MV-4-11 (cell line): ENCODE results near the gene CCDC51.
"Not testable (repeated sequence)": the region's sequence is repeated elsewhere in the genome, so short reads cannot be mapped to it uniquely, and the experiment has no call there.

ENCODE experiments used
- DNase-seq: peaks from one replicate; lab custom pipeline; 2025; lab: John Stamatoyannopoulos, UW

CCDC51 gene

GRCh38 chr3:48465531-48466378 lies 25.8 kb upstream of the CCDC51 start:
- peak; percentile 92 for DNase-seq

GRCh38 chr3:48465237-48465530 lies 25.3 kb upstream of the CCDC51 start:
- DNase-seq: no peak

- DNase-seq: no peak
Observed at GRCh38 chr3:48464713-48465221, 24.8 kb upstream of the CCDC51 start.

- DNase-seq: no peak
Observed at GRCh38 chr3:48463703-48464102, 23.8 kb upstream of the CCDC51 start.

- DNase-seq: not testable (repeated sequence)
Observed at GRCh38 chr3:48461767-48462166, 21.8 kb upstream of the CCDC51 start.

GRCh38 chr3:48460517-48460902 lies 20.6 kb upstream of the CCDC51 start:
- DNase-seq: no peak

- no peak for DNase-seq
Observed at GRCh38 chr3:48459773-48460516, 20.0 kb upstream of the CCDC51 start.

- DNase-seq: no peak
Observed at GRCh38 chr3:48459331-48459730, 19.4 kb upstream of the CCDC51 start.

- no peak for DNase-seq
Observed at GRCh38 chr3:48456456-48456855, 16.5 kb upstream of the CCDC51 start.

- no peak for DNase-seq
Observed at GRCh38 chr3:48451270-48451669, 11.4 kb upstream of the CCDC51 start.

GRCh38 chr3:48446425-48447193 lies 6.7 kb upstream of the CCDC51 start, which contains the start of gene ATRIP:
ATRIP (plus strand) TSS chr3:48446737; CDS start chr3:48446846, 109 bp downstream.
- DNase-seq: peak; percentile 77

GRCh38 chr3:48446043-48446424 lies 6.1 kb upstream of the CCDC51 start:
- no peak for DNase-seq

GRCh38 chr3:48445277-48445882 lies 5.5 kb upstream of the CCDC51 start:
- no peak for DNase-seq

- DNase-seq: no peak
Observed at GRCh38 chr3:48441940-48442339, 2.0 kb upstream of the CCDC51 start.

- no peak for DNase-seq
Observed at GRCh38 chr3:48440590-48440958, 655 bp upstream of the CCDC51 start.

- peak; percentile 64 for DNase-seq
Observed at GRCh38 chr3:48437812-48438211, 2.1 kb downstream of the CCDC51 start.

GRCh38 chr3:48436855-48437254 lies 3.1 kb downstream of the CCDC51 start:
- DNase-seq: no peak

GRCh38 chr3:48436477-48436787 lies 3.5 kb downstream of the CCDC51 start:
- no peak for DNase-seq

- DNase-seq: peak; percentile 75
Observed at GRCh38 chr3:48435774-48436476, 4.0 kb downstream of the CCDC51 start.

GRCh38 chr3:48435223-48435595 lies 4.7 kb downstream of the CCDC51 start:
- DNase-seq: no peak

GRCh38 chr3:48434591-48435222 lies 5.2 kb downstream of the CCDC51 start:
- DNase-seq: no peak
